Ureter (tissue), 1 donor: ENCODE measurements around the gene SMIM45.
"Not testable (repeated sequence)": the region's sequence is repeated elsewhere in the genome, so short reads cannot be mapped to it uniquely, and the experiment has no call there.

Source experiments
- DNase-seq: peaks from one replicate; pipeline ENCODE4 v3.0.0-alpha.2; 2020; ENCODE audit warnings: low spot score
- donor health status: DM: yes; HTN: yes; CAD: no.

SMIM45 gene

GRCh38 chr22:41934284-41935014 is 17.5 kb upstream of the SMIM45 start:
- DNase-seq = no peak

- no peak for DNase-seq
These were observed 17.0 kb upstream of the SMIM45 start for GRCh38 chr22:41935015-41935351.

- DNase-seq = no peak
These were observed 16.4 kb upstream of the SMIM45 start for GRCh38 chr22:41935509-41935908.

GRCh38 chr22:41936894-41937169 is 15.1 kb upstream of the SMIM45 start:
- DNase-seq = no peak

GRCh38 chr22:41939981-41940831 is 11.7 kb upstream of the SMIM45 start:
- peak; percentile 83 for DNase-seq

DNA sequence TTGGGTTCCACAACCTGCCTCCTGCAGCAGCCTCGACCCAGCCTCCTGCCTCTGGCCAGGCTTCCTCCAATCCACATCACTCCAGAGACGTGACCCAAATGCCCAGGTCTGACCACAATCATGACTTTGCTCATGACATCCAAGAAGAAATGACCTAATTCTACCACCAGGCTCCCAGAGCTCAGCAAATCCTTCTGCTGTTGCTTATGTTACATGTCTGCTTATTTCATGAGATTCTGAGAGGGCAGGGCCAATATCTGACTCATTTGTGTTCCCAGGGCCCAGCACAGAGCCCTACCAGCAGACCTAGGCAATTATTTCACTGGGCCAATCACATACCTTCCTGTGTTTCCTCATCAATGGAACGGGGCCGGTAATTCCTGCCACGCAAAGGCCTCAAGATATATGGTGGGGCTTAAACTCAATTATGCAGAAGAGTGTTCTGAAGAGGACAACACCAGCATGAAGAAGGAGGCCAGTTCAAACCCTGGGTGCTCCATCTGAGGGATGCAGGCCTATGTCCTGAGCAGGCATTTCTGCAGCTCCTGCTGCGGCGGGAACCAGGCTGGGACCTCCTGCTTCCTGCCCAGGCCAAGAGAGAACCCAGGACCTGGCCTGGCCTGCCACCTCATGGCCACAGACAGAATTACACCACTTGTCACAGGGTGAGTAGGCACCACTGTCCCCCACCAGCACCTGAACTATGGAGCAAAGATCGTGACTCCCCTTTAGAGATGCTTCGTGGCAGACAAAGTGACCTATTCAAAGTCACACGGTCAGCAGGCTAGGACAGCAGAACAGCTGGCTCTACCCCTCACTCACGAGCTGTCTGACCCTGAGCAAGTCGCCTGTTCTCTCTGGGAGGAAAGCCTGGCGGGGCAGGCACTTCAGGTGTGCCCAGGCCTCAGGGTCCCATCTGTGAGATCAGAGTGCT is 10.9 kb upstream of the SMIM45 start:
- DNase-seq = peak; percentile 90

GRCh38 chr22:41943661-41944209 is 8.2 kb upstream of the SMIM45 start:
- DNase-seq = no peak

GRCh38 chr22:41946629-41947423 is 5.1 kb upstream of the SMIM45 start, which contains the start of gene CENPM:
Gene CENPM, minus strand, starts transcription at chr22:41947152. Its CDS starts 76 bp downstream, at chr22:41947076.
- peak; percentile 93 for DNase-seq

DNA sequence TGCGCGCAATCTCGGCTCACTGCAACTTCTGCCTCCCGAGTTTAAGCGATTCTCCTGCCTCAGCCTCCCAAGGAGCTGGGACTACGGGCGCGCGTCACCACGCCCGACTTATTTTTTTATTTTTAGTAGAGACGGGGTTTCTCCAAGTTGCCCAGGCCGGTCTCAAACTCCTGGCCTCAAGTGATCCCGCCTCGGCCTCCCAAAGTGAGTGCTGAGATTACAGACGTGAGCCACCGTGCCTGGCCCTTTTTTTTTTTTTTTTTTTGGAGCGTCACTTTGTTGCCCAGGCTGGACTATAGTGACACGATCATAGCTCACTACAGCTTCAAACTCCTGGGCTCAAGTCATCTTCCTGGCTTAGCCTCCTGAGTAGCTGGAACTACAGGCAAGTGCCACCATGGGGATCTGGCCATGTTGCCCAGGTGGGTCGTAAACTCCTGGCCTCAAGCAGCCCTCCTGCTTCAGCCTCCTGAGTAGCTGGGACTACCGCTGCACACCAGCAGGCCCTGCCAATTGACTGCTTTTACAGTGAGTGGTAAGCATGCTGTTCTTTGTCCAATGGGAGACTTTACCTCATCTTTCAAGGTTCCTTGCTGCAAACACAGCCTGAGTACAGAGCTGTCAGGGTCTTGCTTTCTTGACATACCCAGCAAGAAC is 4.4 kb upstream of the SMIM45 start:
- no peak for DNase-seq

- no peak for DNase-seq
These were observed 3.8 kb upstream of the SMIM45 start for GRCh38 chr22:41948142-41948541.

GRCh38 chr22:41948928-41949296 is 3.0 kb upstream of the SMIM45 start:
- not testable (repeated sequence) for DNase-seq

DNA sequence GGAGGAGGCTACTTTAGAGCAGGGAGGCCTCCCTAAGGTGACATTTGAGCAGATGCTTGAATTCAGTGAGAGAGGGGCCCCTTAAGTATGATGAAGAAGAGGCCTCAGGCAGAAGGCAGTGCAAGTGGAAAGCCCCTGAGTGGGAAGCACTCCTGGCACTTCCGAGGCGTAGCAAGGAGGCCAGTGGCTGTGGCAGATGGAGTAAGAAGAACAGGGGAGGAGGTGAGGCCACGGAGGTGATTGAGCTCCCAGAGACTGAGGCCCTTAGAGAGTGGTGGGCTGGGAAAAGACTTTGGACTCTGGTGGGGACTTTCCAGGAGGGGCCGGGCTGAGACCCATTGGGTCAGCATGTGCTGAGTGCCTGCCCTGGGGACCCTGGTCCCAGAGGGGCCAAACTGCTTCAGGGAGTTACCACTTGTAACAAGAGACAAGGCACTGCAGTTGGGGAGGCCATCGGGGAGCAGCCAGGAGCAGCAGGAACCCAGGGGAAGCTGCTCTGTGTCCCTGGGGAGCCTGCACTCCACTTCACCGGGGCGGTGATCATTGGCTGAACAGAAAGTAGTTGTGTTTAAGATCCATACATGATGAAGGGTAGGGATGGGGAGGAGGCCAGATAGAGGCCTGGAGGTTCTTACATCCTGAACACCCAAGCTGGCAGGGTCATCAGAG is 2.5 kb upstream of the SMIM45 start:
- DNase-seq = no peak

GRCh38 chr22:41952713-41953112 is 763 bp downstream of the SMIM45 start:
- no peak for DNase-seq

GRCh38 chr22:41957941-41958556 is 6.1 kb downstream of the SMIM45 start:
- no peak for DNase-seq

- DNase-seq = no peak
These were observed 11.6 kb downstream of the SMIM45 start for GRCh38 chr22:41963453-41964111.

DNA sequence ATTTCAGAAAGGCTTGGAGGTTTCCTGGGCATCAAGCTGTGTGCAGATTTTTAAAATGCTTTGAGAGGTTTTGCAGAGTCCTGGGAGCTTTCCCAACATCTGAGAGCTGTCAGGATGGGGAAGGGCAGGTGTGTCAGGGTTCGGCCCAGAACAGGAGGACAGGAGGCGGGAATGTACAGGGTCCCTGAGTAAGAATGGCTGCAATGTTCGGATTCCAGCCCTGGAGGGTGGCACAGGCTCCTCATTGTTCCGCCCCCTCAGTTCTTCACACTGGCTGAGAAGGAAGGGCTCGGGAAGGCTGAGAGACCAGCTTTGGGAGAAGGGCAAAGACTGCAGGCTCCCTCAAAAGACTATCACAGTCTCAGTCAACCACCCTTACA is 12.2 kb downstream of the SMIM45 start:
- no peak for DNase-seq

GRCh38 chr22:41966225-41966606 is 14.3 kb downstream of the SMIM45 start:
- no peak for DNase-seq

GRCh38 chr22:41966607-41967240 is 14.8 kb downstream of the SMIM45 start:
- no peak for DNase-seq

DNA sequence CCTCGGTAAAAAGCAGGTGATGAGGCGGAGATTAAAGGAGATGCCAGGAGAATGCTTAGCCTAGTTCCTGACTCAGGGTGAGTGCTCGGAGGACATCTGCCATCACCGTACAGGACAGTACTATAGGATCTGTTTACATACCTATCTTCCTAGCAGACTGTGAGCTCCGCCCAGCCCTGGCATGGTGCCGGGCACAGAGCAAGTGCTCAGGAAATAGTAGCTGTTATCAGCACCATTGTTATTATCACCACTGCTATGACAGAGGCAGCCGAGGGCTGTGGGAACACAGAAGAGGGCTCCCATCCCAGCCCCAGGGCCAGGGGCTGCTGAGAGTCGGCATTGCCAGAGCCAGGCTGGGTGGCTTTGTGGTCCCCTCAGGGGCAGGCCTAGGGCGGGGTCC is 16.7 kb downstream of the SMIM45 start:
- no peak for DNase-seq
